Measurements from ENCODE around the gene CUL3. TPM values are rescaled to one million over a fixed set of nuclear protein-coding genes. Genes with fewer than 3 reads are reported as not detected.

Gene CUL3
- total and polyA plus RNA-seq, 10 of the 15 experiments (the other 5 are each of a cell fraction or from before 2014, with no cell fraction given), result 22.0 to 95.4 (median 53.4) TPM

DNA sequence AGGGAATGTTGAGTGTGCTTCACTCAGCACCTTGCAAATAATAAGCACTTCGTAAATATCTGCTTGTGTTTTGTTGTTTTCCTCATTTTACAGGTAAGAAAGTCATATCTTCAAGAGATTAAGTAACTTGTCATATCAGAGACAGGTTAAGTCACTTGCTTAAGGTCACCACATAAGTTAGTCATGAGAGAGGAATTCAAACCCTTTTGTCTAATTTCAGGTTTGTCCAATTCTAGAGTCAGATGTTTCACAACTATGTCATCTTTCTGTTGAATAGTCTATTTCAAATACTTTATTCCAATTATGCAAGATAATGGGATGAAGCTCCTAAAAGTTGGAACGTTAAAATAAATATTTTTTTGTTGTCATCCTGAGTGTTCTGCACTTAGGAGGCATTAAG lies 13.5 kb upstream of the CUL3 start:
- ChIA-PET CTCF (interaction anchor here (1.9 kb wide), 1 partner anchor 46 kb away, joined by 8 read pairs; no protein-coding TSS in a partner anchor), POLR2A (no interaction called here), SMC1A (ENCODE audit: uncharacterized antibody, unreplicated experiment) (interaction anchor here (0.6 to 0.7 kb wide), 2 partner anchors 65 to 84 kb away, joined by 3 to 4 read pairs; no protein-coding TSS in a partner anchor), RAD21 (ENCODE audit: unreplicated experiment) (no interaction called here)
- ATAC-seq, result no peak
- Histone ChIP-seq H3K4me1 (ENCODE audit: control insufficient read depth, insufficient read depth, low read length) (no peaks in the 10 kb centered on the region; the same call in 1 of the 2 replicates), H3K4me3 (no peak overlapping the region), H4K20me1 (ENCODE audit: control insufficient read depth, insufficient read depth) (no peaks in the 10 kb centered on the region), H3K27ac (ENCODE audit: control insufficient read depth, insufficient read depth) (no peak overlapping the region), H3K4me2 (ENCODE audit: control insufficient read depth, insufficient read depth) (no peak overlapping the region), H2AFZ (ENCODE audit: control insufficient read depth, low read depth, low read length) (no peak overlapping the region), H3K9me3 (replicated peaks; ENCODE audit: control insufficient read depth, insufficient read depth, low read length) (no peaks in the 10 kb centered on the region; the same call in 2 of the 3 replicates), H3K27me3 (replicated peaks in 1 of 2; ENCODE audit: control insufficient read depth in 2 of 2, insufficient read depth in 2 of 2, low read length in 1 of 2) (no peaks in the 10 kb centered on the region), H3K79me2 (ENCODE audit: control insufficient read depth, insufficient read depth, low read length) (no peaks in the 10 kb centered on the region), H3K36me3 (ENCODE audit: control insufficient read depth in 2 of 2, insufficient read depth in 2 of 2, low read length in 1 of 2) (no peaks in the 10 kb centered on the region), H3K9ac (ENCODE audit: control insufficient read depth, insufficient read depth, low read length) (no peak overlapping the region)
- intact Hi-C loops (cut with micrococcal nuclease; ENCODE audit: unreplicated experiment), result no loop called here
- DNase-seq (ENCODE audit: low read depth, low spot score), result no peak
- no peak for FAIRE-seq
- 67% methylated on average over 2 of the region's 2 CpGs for WGBS (ENCODE audit: insufficient coverage, insufficient replicate concordance, low lambda C conversion rate, missing lambda C conversion rate)
- no TSS peak for BruUV-seq (replicated peaks)
- TF ChIP-seq EP300 (IDR thresholded peaks at IDR 0.05; ENCODE audit: borderline replicate concordance in 1 of 2, control insufficient read depth in 1 of 2, low read depth in 2 of 2, low read length in 2 of 2) (no peak), KAT2A (conservative IDR thresholded peaks at IDR 0.05; ENCODE audit: control insufficient read depth, low read depth, low read length) (no peak), BHLHE40 (IDR thresholded peaks at IDR 0.05; ENCODE audit: borderline replicate concordance in 1 of 2, low read depth in 2 of 2, low read length in 1 of 2) (no peak), YY1 (IDR thresholded peaks at IDR 0.05; ENCODE audit: low read depth, low read length) (no peak), FOS (IDR thresholded peaks at IDR 0.05; ENCODE audit: borderline replicate concordance, extremely low read depth, insufficient read length) (no peak), SIX5 (IDR thresholded peaks at IDR 0.05; ENCODE audit: low read depth, low read length, severe bottlenecking) (no peak), ZZZ3 (IDR thresholded peaks at IDR 0.05; ENCODE audit: control insufficient read depth, insufficient read length, low read depth) (no peak), KLF5 (IDR thresholded peaks at IDR 0.05; ENCODE audit: partially characterized antibody) (no peak), JUND (IDR thresholded peaks at IDR 0.05; ENCODE audit: low read depth, low read length) (no peak), NBN (IDR thresholded peaks at IDR 0.05) (no peak), ZNF274 (IDR thresholded peaks at IDR 0.05; ENCODE audit: insufficient read depth, insufficient read length) (no peak), DPF2 (IDR thresholded peaks at IDR 0.05) (no peak), CBFB (IDR thresholded peaks at IDR 0.05; ENCODE audit: low read depth) (no peak), NFYB (IDR thresholded peaks at IDR 0.05; ENCODE audit: insufficient read depth, low read depth, low read length) (no peak), IKZF2 (IDR thresholded peaks at IDR 0.05) (no peak), SMC3 (IDR thresholded peaks at IDR 0.05; ENCODE audit: borderline replicate concordance, low read length) (no peak)
- TF ChIP-seq, protein P1, sequence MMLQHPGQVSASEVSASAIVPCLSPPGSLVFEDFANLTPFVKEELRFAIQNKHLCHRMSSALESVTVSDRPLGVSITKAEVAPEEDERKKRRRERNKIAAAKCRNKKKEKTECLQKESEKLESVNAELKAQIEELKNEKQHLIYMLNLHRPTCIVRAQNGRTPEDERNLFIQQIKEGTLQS (IDR thresholded peaks at IDR 0.05; ENCODE audit: borderline replicate concordance, extremely low read depth, low read depth, low read length), result no peak
- TF ChIP-seq, protein P2, sequence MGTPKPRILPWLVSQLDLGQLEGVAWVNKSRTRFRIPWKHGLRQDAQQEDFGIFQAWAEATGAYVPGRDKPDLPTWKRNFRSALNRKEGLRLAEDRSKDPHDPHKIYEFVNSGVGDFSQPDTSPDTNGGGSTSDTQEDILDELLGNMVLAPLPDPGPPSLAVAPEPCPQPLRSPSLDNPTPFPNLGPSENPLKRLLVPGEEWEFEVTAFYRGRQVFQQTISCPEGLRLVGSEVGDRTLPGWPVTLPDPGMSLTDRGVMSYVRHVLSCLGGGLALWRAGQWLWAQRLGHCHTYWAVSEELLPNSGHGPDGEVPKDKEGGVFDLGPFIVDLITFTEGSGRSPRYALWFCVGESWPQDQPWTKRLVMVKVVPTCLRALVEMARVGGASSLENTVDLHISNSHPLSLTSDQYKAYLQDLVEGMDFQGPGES (IDR thresholded peaks at IDR 0.05), result no peak
- TF ChIP-seq, protein P3, sequence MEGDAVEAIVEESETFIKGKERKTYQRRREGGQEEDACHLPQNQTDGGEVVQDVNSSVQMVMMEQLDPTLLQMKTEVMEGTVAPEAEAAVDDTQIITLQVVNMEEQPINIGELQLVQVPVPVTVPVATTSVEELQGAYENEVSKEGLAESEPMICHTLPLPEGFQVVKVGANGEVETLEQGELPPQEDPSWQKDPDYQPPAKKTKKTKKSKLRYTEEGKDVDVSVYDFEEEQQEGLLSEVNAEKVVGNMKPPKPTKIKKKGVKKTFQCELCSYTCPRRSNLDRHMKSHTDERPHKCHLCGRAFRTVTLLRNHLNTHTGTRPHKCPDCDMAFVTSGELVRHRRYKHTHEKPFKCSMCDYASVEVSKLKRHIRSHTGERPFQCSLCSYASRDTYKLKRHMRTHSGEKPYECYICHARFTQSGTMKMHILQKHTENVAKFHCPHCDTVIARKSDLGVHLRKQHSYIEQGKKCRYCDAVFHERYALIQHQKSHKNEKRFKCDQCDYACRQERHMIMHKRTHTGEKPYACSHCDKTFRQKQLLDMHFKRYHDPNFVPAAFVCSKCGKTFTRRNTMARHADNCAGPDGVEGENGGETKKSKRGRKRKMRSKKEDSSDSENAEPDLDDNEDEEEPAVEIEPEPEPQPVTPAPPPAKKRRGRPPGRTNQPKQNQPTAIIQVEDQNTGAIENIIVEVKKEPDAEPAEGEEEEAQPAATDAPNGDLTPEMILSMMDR (IDR thresholded peaks at IDR 0.05 in 2 of 3, conservative IDR thresholded peaks at IDR 0.05 in 1 of 3; ENCODE audit: control insufficient read depth in 2 of 3, extremely low read depth in 1 of 3, insufficient read depth in 1 of 3, low read depth in 3 of 3, low read length in 3 of 3), result no peak
- in situ Hi-C loops (cut with MboI), result no loop called here

Data from GM12878 (cell line).